A549 (cell line): ENCODE results near the gene CYB5RL.

ENCODE experiments used
- BHLHE40 ChIP-seq: IDR thresholded peaks from 2 replicates; pipeline ENCODE4 v1.6.1; 2012; ENCODE audit warnings: low read depth, low read length, inconsistent platforms
- CHD2 ChIP-seq: fragments of 150-350 bp; IDR thresholded peaks from 2 replicates; pipeline ENCODE4 v1.6.1; 2014; ENCODE audit warnings: low read length; ENCODE audit not compliant: partially characterized antibody
- EP300 ChIP-seq, 2 experiments: fragments of >200 bp; sonication (Bioruptor Twin); formaldehyde crosslinking; IDR thresholded peaks; 2 replicates in 1 of 2; 3 replicates in 1 of 2; pipeline ENCODE4 v1.6.1; 2016 to 2017
- HDAC2 ChIP-seq: fragments of 200-600 bp; sonication (generic); IDR thresholded peaks from 2 replicates; pipeline ENCODE4 v1.6.1; 2016
- JUN ChIP-seq, 2 experiments: fragments of >200 bp; sonication (Bioruptor Twin); formaldehyde crosslinking; IDR thresholded peaks; 2 replicates in 1 of 2; 3 replicates in 1 of 2; pipeline ENCODE4 v1.6.1; 2016 to 2017
- MAZ ChIP-seq: fragments of 150-350 bp; IDR thresholded peaks from 2 replicates; pipeline ENCODE4 v1.6.1; 2014; ENCODE audit warnings: antibody characterized with exemption, low read depth, low read length, borderline replicate concordance
- MYC ChIP-seq: IDR thresholded peaks from 2 replicates; pipeline ENCODE4 v1.6.1; 2012; ENCODE audit warnings: mild to moderate bottlenecking, inconsistent platforms, low read length, improper control_type of control experiment, borderline replicate concordance
- NFE2L2 ChIP-seq: fragments of 150-350 bp; conservative IDR thresholded peaks from 2 replicates; pipeline ENCODE4 v1.6.1; 2014; ENCODE audit warnings: low read length
- PHF8 ChIP-seq: fragments of 200-600 bp; sonication (generic); IDR thresholded peaks from 2 replicates; pipeline ENCODE4 v1.6.1; 2016; ENCODE audit warnings: low read depth, mild to moderate bottlenecking, antibody characterized with exemption, moderate library complexity, borderline replicate concordance
- POLR2A ChIP-seq: IDR thresholded peaks from 2 replicates; pipeline ENCODE4 v1.6.1; 2012; ENCODE audit warnings: mild to moderate bottlenecking, low read length
- RAD21 ChIP-seq, 2 experiments: fragments of >200 bp in 1 of 2; sonication (Bioruptor Twin) in 1 of 2; formaldehyde crosslinking in 1 of 2; IDR thresholded peaks in 1 of 2; conservative IDR thresholded peaks in 1 of 2; 2 replicates in 1 of 2; 3 replicates in 1 of 2; pipeline ENCODE4 v1.6.1; 2012 to 2018; ENCODE audit warnings: inconsistent platforms in 1 of 2
- TF ChIP-seq, protein P1 (sequence below): fragments of >200 bp; sonication (Bioruptor Twin); formaldehyde crosslinking; IDR thresholded peaks from 3 replicates; pipeline ENCODE4 v1.5.1; 2016
- TF ChIP-seq, protein P2 (sequence below): fragments of 450-650 bp; IDR thresholded peaks from 2 replicates; pipeline ENCODE4 v1.6.1; 2014; ENCODE audit warnings: antibody characterized with exemption

DNA sequence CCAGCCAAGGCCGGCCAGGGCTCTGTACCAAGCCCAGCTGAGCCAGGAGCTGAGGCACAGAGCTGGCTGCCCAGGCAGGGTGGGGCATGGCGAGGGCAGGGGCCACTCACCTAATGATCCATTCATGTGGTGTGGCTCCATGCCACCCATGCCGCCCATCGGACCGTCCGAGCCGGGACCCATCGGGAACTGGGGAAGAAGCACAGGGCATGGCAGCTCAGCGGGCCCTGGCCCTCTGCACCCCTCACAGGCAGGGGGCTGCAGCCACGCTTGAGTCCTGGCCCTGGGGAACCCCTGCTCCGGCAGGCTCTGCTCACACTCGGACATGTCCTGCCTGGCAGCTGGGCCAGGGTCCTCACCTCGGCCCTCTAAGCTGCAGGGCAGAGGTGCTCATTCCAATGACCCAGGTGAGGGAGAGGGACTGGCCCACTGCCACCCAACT, 28.8 kb upstream of the CYB5RL start:
- TF ChIP-seq, protein P1, sequence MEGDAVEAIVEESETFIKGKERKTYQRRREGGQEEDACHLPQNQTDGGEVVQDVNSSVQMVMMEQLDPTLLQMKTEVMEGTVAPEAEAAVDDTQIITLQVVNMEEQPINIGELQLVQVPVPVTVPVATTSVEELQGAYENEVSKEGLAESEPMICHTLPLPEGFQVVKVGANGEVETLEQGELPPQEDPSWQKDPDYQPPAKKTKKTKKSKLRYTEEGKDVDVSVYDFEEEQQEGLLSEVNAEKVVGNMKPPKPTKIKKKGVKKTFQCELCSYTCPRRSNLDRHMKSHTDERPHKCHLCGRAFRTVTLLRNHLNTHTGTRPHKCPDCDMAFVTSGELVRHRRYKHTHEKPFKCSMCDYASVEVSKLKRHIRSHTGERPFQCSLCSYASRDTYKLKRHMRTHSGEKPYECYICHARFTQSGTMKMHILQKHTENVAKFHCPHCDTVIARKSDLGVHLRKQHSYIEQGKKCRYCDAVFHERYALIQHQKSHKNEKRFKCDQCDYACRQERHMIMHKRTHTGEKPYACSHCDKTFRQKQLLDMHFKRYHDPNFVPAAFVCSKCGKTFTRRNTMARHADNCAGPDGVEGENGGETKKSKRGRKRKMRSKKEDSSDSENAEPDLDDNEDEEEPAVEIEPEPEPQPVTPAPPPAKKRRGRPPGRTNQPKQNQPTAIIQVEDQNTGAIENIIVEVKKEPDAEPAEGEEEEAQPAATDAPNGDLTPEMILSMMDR = no peak
- TF ChIP-seq MYC = no peak
- TF ChIP-seq MAZ = no peak
- TF ChIP-seq BHLHE40 = no peak
- TF ChIP-seq HDAC2 = no peak
- TF ChIP-seq, protein P2, sequence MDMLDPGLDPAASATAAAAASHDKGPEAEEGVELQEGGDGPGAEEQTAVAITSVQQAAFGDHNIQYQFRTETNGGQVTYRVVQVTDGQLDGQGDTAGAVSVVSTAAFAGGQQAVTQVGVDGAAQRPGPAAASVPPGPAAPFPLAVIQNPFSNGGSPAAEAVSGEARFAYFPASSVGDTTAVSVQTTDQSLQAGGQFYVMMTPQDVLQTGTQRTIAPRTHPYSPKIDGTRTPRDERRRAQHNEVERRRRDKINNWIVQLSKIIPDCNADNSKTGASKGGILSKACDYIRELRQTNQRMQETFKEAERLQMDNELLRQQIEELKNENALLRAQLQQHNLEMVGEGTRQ = no peak
- TF ChIP-seq CHD2 = no peak
- TF ChIP-seq RAD21 (conservative IDR thresholded peaks at IDR 0.05 in 1 of 2, IDR thresholded peaks at IDR 0.05 in 1 of 2) = no peak
- TF ChIP-seq POLR2A = no peak
- no peak for TF ChIP-seq PHF8
- no peak for TF ChIP-seq EP300 (IDR thresholded peaks at IDR 0.05)
- no peak for TF ChIP-seq JUN (IDR thresholded peaks at IDR 0.05)
- TF ChIP-seq NFE2L2 = no peak
